Stimulated activated CD4-positive, alpha-beta T cell treated with anti-CD3 and anti-CD28 coated beads, Interleukin-12 subunit alpha, Interleukin-12 subunit beta, amount 100 ng/mL, for 24 hours (primary cell): ENCODE measurements around the gene SIK3.
A peak's percentile ranks its signal among the peaks of the same experiment; 100 is the strongest.

Experiments used
- DNase-seq, 2 experiments: peaks; one replicate each; pipeline ENCODE4 v3.0.0-alpha.2; 2020; ENCODE audit warnings: low read depth in 2 of 2

Gene SIK3

DNA sequence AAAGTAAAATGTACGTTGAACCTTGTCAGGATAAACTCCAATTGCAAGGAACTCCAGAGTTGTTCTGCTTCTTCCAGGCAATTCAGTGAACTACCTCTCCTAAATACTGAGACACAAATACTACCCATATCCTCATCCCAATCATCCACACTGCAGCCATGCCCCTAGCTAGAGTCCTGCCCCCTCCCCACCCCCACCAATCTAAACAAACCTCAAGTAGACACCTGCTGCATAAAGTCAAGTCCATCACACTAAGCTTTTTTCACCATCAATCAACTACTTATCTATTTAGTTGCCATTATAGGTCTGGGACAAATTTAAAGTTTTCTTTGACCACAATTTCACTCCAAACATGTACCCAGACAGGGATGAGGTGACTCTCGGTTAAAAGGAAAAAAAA is 167.6 kb downstream of the SIK3 start:
- no peak for DNase-seq

DNA sequence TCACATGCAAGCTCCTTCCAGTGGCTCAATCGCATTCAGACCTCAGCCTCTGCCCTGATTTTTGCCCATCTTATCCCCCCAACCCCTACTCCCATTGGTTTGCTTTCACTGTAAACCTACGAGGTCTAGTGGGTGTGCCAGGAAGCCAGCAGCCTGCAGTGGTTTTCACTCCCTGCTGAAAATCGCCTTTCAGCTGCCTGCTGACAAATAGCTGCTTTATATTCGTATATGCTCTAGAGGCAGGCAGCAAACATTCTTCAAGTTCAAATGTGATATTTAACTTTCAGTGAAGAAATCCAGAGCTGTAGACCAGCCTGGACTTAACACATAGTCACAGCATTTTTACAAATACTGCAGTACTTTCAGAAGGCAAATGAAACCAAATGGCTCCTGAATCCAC is 168.1 kb downstream of the SIK3 start:
- no peak for DNase-seq

DNA sequence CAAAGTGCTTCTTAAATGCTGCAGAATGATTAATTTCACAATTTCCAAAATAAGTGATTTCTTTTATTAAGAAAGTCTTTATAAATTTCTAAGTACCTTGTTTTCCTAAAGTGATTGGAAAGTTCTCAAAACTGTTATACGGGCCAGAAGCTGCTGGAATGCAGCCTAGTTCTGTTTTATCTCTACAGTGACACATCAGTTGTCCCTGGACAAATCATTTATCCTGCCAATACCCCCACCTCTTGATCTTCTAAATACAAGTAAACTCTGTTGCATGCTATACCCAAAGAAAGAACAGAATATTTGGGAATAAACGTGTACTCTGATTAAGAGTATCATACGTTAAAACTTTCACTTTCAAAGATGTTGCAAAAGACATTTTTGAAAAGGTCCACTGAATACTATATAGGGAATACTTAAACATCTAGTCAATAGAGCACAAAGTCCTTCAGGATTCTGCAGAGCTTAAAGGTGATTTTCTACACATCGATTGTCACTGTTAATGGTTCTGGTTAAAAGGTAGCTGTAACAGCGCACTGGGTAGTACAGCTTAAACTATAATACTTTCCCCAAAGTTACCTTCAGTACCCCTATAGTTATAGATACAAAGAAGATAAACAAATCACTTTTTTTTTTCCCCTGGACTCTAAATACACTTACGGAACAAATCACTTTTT is 168.7 kb downstream of the SIK3 start:
- DNase-seq: no peak

DNA sequence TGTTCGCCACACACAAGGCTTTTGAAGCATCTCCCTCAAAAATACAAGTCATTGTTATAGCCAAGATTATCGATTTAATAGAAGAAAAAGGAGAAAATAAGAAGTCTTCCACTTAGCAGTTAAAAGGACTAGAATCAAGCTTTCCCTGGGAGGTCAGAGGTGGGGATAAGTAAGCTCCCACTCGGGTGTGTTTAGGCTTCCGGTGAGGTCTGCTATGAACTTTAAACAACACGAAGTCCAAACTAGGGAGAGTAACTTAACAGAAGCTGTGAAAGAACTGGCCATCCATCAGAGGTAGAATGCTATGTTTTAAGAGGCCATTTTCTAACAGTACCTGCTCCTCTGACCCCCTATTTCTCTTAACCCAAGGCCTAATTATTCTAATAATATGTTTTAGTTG is 169.4 kb downstream of the SIK3 start:
- DNase-seq: no peak

DNA sequence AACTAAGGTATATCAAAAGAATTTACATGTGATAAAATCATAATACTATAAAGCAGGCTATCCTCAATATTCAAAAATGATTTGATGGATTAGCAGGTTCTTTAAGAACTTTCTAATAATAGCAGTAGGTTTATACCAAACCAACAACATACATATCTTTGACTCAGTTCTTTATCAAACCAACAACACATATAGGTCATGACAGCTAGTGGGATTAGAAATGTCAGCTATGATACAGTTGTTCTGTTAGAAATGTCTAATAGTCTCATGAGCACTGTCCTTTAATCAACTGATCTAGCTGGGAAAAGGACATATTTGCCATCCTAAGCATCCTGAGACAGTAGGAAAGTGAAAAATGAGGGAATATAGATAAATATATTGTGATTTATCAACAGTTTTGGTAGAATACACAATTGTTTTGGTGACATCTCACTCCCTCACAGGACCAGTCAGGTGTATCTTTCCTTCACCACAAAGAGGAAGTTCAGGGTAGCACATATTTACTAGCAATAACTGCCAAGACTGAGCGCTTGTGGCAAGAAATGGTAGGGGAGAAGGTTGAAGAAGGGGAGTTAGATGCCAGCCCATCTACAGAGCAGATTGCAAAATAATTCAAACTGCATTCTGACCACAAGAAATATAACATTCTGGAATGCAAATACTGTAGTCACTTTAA is 170.0 kb downstream of the SIK3 start:
- DNase-seq: no peak

DNA sequence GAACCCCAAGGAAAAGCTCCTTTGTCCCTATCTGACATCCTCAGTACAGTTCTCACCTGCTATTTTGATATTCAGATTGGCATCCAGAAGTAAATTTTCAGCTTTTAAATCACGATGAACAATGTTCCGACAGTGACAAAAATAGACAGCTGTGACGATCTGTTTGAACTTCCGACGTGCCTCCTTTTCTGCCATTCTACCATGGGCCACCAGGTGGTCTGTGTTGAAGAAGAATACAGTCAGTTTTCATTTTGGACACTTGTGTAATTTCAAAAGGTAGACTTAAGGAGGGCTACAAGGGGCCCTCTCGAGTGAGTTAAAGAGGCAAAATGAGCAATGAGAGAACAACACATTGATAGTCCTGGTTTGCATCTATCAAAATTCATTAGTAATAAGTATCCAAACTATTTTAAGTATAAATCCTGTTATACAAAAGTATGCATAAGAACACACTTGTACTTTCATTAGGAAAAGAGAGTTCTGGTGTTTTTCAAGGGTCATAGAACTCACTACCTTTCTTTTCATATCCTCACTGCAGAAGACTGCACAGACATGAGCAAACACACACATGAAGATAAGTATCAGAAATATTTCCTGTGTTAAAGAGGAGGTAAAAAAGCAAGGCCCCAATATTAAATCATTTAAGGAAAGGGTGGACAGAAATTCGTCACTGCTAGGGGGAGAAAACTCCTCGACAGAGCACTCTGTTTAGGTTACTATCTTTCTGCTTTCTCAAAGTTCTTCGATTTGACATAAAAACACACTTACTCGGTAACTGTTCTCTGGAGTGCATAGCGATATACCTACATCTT is 170.9 kb downstream of the SIK3 start:
- peak in 1 of 2 experiments; percentile 7 for DNase-seq

DNA sequence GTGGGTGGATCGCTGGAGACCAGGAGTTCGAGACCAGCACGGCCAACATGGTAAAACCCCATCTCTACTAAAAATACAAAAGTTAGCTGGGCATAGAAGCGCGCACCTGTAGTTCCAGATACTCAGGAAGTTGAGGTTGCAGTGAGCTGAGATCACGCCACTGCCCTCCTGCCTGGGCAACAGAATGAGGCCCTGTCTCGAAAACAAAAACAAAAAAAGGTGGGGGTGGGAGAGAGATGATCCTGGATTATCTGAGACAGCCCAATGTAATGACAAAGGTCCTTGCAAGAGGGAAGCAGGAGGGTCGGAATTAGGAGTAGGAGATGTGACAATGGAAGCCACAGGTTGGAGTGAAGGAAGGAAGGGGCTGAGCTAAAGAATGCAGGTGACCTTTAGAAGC is 173.2 kb downstream of the SIK3 start:
- no peak for DNase-seq

DNA sequence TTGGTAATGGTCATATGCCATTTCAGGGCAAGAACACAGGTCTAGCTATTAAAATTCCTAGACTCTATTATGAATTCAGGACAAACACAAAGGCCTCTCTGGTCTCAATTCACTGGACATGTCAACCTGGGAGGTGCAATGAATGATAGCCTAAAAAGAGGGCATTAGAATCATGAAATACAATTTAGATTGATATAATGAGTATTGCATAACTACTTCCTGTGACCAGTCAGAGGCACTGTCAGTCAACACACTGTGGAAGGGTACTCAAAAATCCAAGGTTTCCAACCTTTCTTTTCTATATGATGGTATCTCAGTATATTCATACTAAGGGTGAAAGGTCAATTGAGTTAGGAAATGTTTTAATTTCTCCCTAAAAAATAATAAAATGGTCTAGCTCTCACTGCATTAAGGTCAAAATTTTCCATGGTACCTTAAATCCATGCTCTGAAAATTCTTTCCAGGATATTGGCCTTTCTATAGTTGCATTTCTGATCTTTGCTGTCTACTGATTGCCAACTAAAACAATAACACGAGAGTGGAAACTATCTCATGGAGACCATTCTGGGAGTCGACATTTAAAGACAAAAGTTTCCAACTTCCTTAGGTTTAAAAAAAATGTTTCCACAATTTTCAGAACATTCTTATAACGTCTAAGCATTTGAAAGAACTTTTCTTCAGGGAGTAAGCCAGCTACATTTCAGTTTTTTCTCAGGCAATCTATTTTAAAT is 179.1 kb downstream of the SIK3 start:
- DNase-seq: no peak

DNA sequence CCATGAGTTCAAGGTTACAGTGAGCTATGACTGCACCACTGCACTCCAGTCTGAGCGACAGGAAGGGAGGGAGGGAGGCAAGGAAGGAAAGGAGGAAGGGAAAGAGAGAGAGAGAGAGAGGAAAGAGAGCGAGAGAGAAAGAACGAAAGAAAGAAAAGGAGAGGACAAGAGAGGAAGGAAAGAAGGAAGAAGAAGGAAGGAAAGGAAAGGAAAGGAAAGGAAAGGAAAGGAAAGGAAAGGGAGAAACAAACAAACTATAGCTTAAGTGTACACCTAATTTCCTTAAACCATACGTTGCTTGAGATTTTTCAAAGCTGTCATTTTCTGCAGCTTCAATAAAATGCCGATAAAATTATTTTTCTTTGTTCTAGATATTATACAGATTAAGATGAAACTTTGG is 180.6 kb downstream of the SIK3 start:
- no peak for DNase-seq

DNA sequence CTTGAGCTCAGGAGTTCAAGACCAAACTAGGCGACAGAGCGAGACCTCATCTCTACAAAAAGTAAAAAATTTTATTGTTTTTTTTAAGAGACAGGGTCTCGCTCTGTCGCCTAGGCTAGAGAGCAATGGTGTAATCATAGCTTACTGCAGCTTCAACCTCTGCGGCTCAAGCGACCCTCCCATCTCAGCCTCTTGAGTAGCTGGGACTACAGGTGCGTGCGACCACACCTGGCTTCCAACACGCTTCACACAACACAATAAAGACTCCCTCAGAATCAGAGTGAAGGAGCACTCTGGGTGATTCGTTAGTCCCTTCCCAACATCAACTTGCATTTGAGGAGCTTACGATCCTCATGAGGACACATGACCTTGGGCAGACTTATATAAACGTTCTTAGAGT is 181.3 kb downstream of the SIK3 start:
- no peak for DNase-seq

DNA sequence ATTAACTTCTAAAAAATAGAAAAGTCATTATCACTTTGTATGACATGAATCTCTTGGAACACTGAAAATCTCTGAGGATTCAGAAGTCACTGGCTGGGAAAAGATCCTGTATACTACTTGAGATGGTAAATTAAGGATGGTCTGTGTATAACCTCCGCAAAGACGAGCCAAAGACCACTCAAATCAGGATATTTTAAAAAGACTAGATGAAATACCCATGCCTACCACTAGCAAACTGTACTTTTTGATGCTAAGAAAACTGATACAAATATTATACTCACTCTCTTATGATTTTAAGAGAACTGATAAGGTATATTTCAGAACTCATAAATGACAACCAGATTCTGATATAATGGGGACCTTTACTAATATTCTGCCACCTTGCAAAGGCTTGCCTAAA is 182.2 kb downstream of the SIK3 start:
- DNase-seq: no peak

DNA sequence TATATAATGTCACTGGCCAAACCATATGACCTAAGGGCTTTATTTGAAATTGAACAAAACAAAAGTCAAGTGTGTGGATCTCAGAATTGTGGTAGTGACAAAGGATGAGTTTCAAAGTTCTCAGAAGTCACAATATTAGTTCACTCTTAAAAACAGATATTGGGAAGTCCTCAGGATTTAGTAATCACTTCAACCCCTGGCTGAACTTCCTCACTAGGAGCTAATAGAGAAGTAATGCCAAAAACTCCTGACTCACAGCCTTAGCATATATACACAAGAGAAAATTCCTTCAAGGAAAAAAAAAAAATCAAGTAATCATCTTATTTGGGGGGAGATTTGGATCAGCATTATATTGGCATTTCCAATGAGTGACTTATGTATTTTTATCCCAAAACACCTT is 185.2 kb downstream of the SIK3 start:
- DNase-seq: no peak

DNA sequence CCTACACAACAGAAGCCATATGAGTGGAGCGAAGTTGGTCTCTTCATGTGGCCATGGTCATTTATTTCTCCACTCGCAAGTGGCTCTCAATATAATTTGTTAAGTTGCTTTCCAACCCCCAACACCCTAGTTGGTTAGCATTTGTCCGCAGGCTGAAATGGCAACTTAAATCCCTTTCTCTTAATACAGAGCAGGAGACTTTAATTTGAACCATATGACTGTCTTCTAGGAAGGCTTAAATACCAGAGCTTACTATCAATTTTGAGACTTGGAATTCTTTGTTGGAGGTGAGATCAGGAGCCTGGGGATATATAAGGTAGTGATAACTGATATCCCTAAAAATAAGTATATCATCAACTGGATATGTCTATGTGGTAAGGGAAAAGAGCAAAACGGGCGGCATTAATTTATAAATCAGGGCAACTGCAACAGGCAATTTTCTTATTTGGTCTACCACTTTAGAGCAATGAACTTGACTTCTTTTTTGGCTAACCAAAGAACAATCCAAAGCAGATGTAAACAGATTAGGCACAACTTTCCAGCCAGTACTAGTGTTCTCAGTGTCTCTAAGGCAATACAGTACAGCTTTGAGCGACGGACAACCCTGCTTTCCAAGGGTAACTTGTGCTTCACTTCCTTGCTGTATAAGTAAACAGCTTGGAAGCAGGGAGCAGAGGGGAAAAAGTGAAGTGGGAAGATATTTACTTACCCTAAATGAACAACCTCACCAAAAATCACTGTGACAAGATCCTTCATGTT is 186.1 kb downstream of the SIK3 start:
- no peak for DNase-seq

DNA sequence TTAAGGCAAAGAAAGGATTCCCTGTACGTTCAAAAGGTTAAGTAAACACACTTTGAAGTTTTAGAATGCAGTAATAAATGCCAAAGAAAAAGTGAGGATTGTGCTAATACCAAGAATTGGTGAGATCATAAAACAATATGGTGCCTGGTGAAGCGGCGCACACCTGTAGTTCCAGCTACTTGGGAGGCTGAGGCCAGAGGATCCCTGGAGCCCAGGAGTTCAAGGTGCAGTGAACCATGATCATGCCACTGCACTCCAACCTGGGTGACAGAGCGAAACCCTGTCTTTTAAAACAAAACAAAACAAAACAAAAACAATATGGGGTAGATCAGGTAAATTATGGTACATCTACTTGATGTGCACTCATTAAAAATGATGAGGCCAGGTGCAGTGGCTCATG is 187.4 kb downstream of the SIK3 start:
- DNase-seq: no peak

DNA sequence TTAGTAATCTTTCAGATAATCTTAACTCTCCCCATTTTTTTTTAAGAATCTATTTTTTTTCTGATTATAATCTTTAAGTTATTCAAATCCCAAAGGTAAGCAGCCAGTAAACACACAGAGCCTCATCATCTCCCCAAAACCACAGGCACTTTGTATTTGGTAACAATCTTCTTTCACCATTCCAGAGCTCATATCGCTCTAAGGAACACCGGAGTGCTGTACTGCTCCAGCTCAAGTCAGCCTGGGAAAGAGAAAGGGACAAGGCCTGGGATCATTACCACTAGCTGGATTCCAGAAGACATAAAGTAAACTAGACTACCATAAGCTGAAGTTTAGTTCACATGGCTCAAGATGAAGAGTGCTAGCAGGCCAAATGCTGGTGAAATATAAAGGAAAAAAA is 187.8 kb downstream of the SIK3 start:
- DNase-seq: no peak

DNA sequence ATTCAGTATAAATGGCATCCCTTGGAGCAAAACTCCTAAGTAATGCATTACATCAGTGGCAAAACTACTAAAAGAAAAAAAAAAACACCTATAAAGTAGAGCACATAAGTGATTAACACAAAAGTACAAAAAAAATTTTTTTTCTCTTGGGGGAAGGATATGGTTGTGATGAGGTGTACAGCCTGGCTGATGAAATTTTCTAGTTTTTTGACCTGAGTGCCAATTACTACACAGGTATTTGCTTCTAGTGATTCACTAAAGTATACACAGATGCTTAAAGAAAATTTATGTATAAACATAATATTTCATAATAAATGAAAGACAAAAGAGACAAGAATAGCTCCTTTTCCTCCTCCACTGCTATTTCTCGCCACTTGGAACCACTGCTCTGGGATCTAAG is 189.0 kb downstream of the SIK3 start:
- no peak for DNase-seq

DNA sequence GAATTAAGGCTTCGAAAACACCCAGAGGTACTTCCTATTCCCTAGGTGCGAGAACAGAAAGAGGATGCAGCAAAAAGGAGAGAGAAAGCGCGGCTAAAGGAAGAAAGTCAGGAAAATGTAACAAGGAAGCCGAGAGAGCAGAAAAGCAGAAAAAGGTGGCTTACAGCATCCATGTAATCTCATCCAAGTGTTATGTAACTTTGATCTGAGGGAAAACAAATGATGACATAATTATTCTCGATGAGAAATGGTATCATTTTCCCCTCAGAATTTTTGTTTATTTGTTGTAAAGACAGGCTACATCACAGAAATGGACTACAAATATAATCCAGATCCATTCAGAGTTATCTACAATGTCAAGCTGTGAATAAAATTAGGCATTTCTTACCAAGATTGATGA is 191.7 kb downstream of the SIK3 start:
- DNase-seq: no peak

DNA sequence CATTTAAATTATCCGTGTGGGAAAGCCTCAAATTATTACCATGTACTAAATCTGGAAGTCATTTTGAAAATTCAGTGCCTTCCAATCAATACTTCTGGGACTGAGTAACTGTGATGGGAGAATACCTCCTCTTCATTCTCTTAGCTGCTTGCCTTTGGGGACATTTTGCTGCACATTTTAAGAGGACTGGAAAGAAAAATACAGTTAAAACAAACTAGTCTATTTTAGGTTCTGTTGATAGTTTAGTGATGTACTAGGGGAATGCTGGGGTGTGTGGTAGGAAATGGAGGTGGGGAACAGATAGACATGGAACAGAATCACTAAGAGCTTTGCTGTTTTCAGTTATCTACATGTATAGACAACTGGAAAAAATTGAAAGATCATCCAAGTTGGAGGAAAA is 195.1 kb downstream of the SIK3 start:
- DNase-seq: no peak

DNA sequence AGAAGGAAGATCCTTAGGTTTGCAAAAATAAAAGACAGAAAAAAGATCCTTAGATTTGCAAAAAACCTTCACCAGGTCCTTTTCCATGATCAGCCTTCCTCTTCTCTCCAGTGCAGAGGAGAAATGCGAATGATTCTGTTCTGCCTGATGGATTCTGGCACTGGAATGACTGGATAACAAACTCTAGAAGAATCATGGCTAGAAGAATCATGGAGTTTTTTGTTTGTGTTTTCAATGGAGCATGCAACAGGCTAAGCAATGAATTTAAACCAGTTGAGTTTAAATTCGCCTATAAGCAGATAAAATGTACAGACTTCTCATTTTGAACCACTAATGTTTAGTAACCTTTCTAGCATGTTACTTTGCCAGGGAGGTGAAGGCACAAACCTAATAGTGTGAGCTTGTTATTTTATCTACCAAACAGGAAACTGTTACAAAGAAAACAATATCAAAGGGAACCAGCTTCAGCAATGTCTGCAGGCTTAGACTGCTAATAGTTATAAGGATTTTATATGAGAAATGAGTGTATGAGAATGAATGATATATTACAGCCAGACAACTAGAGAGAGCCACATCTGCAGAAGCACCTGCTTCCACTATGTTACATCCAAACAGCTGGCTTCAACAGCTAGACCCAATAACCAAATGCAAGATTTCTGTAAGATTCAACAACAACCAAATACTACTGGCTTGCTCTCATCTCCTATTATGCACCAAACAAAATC is 196.1 kb downstream of the SIK3 start:
- DNase-seq: no peak

DNA sequence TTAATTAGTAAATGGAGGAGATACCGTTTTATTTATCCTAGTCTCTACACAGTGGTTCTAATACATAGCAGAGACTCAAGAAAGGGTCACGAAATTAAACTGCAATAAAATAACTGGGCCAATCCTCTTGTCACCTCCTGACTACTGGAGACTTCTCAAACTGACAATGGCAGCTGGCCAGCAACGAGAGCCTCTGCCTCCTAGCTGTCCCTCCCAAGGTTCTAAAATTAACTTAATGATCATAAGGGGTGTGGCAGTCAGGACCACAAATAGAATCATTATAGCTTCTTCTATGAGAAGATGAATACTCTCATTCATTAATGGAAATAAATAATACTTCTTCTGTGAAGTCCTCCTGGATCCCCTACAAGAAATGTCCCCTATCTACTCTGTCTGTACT is 197.0 kb downstream of the SIK3 start:
- DNase-seq: no peak

DNA sequence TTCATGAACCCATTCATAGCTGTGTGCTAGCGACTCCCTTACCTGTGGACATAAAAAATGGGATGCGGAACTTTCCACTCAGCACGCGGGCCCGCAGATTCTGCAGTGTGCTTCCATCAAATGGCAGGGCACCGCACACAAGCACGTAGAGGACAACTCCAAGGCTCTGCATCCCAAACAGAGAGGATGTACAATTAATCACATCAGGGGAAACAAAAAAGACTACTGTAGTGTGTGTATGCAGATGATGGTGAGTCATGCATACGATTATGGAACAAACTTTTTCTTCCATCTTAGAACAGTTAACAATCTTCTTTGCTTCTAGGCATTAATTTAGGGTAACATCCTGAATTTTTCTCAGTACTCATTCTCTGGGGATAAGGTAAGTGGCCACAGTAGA is 202.0 kb downstream of the SIK3 start:
- DNase-seq: no peak
